ENCODE data around the gene EHD2.
"Not testable (repeated sequence)": the region's sequence is repeated elsewhere in the genome, so short reads cannot be mapped to it uniquely, and the experiment has no call there.

EHD2 gene

DNA sequence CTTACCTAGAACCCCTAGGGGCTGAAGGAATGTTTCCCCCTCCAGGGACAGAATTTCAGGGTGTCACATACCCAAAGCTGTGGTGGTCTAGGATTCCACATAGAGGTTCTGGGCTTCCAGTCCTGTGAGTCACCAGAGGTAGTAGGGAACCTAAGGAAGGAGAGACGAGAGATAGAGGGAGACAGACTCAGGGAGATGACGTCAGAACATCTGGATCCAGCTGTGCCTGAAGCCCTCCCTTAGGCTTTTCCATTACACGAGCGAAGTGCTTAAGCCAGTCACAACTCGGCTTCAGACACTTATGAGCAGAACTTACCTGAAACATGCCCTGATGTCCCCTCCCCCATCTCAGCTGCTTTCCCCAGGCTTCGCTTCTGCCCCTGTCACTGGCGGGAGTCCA lies 53.4 kb downstream of the EHD2 start:
- Histone ChIP-seq H3K79me2 (ENCODE audit: insufficient read depth, low read length) (no peaks in the 10 kb centered on the region), H3K36me3 (ENCODE audit: insufficient read depth, low read length) (no peaks in the 10 kb centered on the region), H3K4me1 (ENCODE audit: insufficient read depth, low read length) (no peaks in the 10 kb centered on the region), H2AFZ (ENCODE audit: low read depth, low read length) (no peak overlapping the region), H4K20me1 (ENCODE audit: insufficient read depth, low read length) (no peaks in the 10 kb centered on the region; the same call in 1 of the 2 replicates), H3K4me3 (ENCODE audit: low read depth in 1 of 2, low read length in 2 of 2) (no peak overlapping the region), H3K27ac (ENCODE audit: low read length) (no peak overlapping the region), H3K4me2 (ENCODE audit: insufficient read depth, low read length) (no peak overlapping the region), H3K27me3 (ENCODE audit: insufficient read depth, low read length, poor library complexity) (peaks cover 4% of the 10 kb centered on the region), H3K9me3 (ENCODE audit: insufficient read depth, low read length, severe bottlenecking) (no peaks in the 10 kb centered on the region), H3K9ac (ENCODE audit: low read depth, low read length) (no peak overlapping the region)
- DNase-seq (no peak), ATAC-seq (ENCODE audit: insufficient read depth, low read depth) (no peak)
- TF ChIP-seq, protein P1, sequence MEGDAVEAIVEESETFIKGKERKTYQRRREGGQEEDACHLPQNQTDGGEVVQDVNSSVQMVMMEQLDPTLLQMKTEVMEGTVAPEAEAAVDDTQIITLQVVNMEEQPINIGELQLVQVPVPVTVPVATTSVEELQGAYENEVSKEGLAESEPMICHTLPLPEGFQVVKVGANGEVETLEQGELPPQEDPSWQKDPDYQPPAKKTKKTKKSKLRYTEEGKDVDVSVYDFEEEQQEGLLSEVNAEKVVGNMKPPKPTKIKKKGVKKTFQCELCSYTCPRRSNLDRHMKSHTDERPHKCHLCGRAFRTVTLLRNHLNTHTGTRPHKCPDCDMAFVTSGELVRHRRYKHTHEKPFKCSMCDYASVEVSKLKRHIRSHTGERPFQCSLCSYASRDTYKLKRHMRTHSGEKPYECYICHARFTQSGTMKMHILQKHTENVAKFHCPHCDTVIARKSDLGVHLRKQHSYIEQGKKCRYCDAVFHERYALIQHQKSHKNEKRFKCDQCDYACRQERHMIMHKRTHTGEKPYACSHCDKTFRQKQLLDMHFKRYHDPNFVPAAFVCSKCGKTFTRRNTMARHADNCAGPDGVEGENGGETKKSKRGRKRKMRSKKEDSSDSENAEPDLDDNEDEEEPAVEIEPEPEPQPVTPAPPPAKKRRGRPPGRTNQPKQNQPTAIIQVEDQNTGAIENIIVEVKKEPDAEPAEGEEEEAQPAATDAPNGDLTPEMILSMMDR (IDR thresholded peaks at IDR 0.05; ENCODE audit: borderline replicate concordance, extremely low read depth, low read length, poor library complexity, severe bottlenecking), result no peak
- TF ChIP-seq EZH2 (IDR thresholded peaks at IDR 0.05; ENCODE audit: borderline replicate concordance, low read depth, low read length, severe bottlenecking), result no peak

DNA sequence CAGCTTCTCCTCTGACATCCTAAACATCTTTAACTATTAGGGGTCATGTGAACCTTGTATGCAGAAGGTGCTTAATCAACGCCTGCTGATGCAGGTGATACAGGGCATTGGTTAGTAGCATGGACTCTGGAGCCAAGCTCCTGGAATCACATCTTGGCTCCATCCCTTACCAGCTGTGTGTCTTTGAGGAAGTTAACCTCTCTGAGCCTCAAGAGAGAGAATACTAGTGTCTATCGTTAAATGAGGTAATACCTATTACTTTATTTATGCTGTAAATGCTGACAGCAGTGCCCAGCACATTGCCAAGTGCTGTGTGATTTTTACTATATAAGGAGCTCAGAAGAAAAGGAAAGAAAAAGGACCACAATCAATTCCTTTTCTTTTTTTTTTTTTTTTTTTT lies 54.1 kb downstream of the EHD2 start:
- ATAC-seq (ENCODE audit: insufficient read depth, low read depth), result no peak
- Histone ChIP-seq H3K4me3 (ENCODE audit: low read depth in 1 of 2, low read length in 2 of 2) (no peak overlapping the region), H3K27ac (ENCODE audit: low read length) (no peak overlapping the region), H3K9me3 (ENCODE audit: insufficient read depth, low read length, severe bottlenecking) (no peaks in the 10 kb centered on the region), H3K79me2 (ENCODE audit: insufficient read depth, low read length) (no peaks in the 10 kb centered on the region), H3K36me3 (ENCODE audit: insufficient read depth, low read length) (no peaks in the 10 kb centered on the region), H2AFZ (ENCODE audit: low read depth, low read length) (no peak overlapping the region), H3K4me2 (ENCODE audit: insufficient read depth, low read length) (no peak overlapping the region), H3K9ac (ENCODE audit: low read depth, low read length) (no peak overlapping the region), H3K4me1 (ENCODE audit: insufficient read depth, low read length) (no peaks in the 10 kb centered on the region), H4K20me1 (ENCODE audit: insufficient read depth, low read length) (no peaks in the 10 kb centered on the region; the same call in 1 of the 2 replicates), H3K27me3 (ENCODE audit: insufficient read depth, low read length, poor library complexity) (peaks cover 4% of the 10 kb centered on the region)
- no peak for DNase-seq
- TF ChIP-seq, protein P1 (IDR thresholded peaks at IDR 0.05; ENCODE audit: borderline replicate concordance, extremely low read depth, low read length, poor library complexity, severe bottlenecking), result no peak
- no peak for TF ChIP-seq EZH2 (IDR thresholded peaks at IDR 0.05; ENCODE audit: borderline replicate concordance, low read depth, low read length, severe bottlenecking)

DNA sequence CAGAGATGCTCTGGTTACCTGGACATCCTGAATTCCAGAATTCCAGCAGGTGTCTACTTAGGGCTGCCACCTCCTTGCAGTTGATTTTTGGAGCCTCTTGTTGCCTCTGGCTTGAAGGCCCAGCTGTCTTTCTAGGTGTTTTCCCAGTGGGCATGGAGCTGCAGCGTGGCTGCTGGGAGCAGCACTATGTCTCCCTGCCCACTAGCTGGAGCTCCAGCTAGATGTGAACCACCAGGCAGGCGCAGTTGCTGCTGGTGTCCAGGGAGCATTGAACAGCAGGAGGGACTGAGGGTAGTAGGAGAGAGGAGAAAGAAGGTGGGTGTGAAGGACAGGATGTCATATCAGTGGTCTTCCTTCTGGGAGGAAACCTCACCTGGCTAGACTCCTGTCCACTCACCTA lies 55.4 kb downstream of the EHD2 start:
- H3K4me2 ChIP-seq (ENCODE audit: insufficient read depth, low read length), result no peak overlapping the region
- TF ChIP-seq, protein P1 (IDR thresholded peaks at IDR 0.05; ENCODE audit: borderline replicate concordance, extremely low read depth, low read length, poor library complexity, severe bottlenecking), result no peak
- TF ChIP-seq EZH2 (IDR thresholded peaks at IDR 0.05; ENCODE audit: borderline replicate concordance, low read depth, low read length, severe bottlenecking), result no peak
- no peaks in the 10 kb centered on the region; the same call in 1 of the 2 replicates for H4K20me1 ChIP-seq (ENCODE audit: insufficient read depth, low read length)
- no peaks in the 10 kb centered on the region for H3K4me1 ChIP-seq (ENCODE audit: insufficient read depth, low read length)
- ATAC-seq (ENCODE audit: insufficient read depth, low read depth) (no peak), DNase-seq (no peak)
- no peak overlapping the region for H3K9ac ChIP-seq (ENCODE audit: low read depth, low read length)
- peaks cover 4% of the 10 kb centered on the region for H3K27me3 ChIP-seq (ENCODE audit: insufficient read depth, low read length, poor library complexity)
- H3K9me3 ChIP-seq (ENCODE audit: insufficient read depth, low read length, severe bottlenecking), result no peaks in the 10 kb centered on the region
- H2AFZ ChIP-seq (ENCODE audit: low read depth, low read length), result no peak overlapping the region
- no peak overlapping the region for H3K27ac ChIP-seq (ENCODE audit: low read length)
- no peaks in the 10 kb centered on the region for H3K36me3 ChIP-seq (ENCODE audit: insufficient read depth, low read length)
- no peak overlapping the region for H3K4me3 ChIP-seq (ENCODE audit: low read depth in 1 of 2, low read length in 2 of 2)
- H3K79me2 ChIP-seq (ENCODE audit: insufficient read depth, low read length), result no peaks in the 10 kb centered on the region

DNA sequence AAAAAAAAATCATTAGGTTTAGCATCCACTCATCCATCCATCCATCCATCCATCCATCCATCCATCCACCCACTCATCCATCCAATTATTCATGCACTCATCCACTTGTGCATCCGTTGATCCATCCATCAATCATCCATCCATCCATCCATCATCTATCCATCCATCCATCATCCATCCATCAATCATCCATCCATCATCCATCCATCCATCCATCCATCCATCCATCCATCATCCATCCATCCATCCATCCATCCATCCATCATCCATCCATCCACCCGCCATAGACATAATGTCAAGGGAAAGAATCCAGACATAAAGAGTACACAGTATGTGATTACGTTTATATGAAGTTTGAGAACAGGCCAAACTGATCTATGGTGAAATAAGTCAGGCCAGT lies 56.3 kb downstream of the EHD2 start:
- no peaks in the 10 kb centered on the region for H3K79me2 ChIP-seq (ENCODE audit: insufficient read depth, low read length)
- H3K4me1 ChIP-seq (ENCODE audit: insufficient read depth, low read length), result no peaks in the 10 kb centered on the region
- DNase-seq, result no peak
- H3K36me3 ChIP-seq (ENCODE audit: insufficient read depth, low read length), result no peaks in the 10 kb centered on the region
- TF ChIP-seq, protein P1 (IDR thresholded peaks at IDR 0.05; ENCODE audit: borderline replicate concordance, extremely low read depth, low read length, poor library complexity, severe bottlenecking), result no peak
- TF ChIP-seq EZH2 (IDR thresholded peaks at IDR 0.05; ENCODE audit: borderline replicate concordance, low read depth, low read length, severe bottlenecking), result no peak
- peaks cover 4% of the 10 kb centered on the region for H3K27me3 ChIP-seq (ENCODE audit: insufficient read depth, low read length, poor library complexity)
- H3K4me3 ChIP-seq (ENCODE audit: low read depth in 1 of 2, low read length in 2 of 2), result no peak overlapping the region
- H3K4me2 ChIP-seq (ENCODE audit: insufficient read depth, low read length), result no peak overlapping the region
- ATAC-seq (ENCODE audit: insufficient read depth, low read depth), result no peak
- H3K9me3 ChIP-seq (ENCODE audit: insufficient read depth, low read length, severe bottlenecking), result no peaks in the 10 kb centered on the region
- no peak overlapping the region for H3K27ac ChIP-seq (ENCODE audit: low read length)
- no peak overlapping the region for H2AFZ ChIP-seq (ENCODE audit: low read depth, low read length)
- H4K20me1 ChIP-seq (ENCODE audit: insufficient read depth, low read length), result no peaks in the 10 kb centered on the region; the same call in 1 of the 2 replicates
- no peak overlapping the region for H3K9ac ChIP-seq (ENCODE audit: low read depth, low read length)

DNA sequence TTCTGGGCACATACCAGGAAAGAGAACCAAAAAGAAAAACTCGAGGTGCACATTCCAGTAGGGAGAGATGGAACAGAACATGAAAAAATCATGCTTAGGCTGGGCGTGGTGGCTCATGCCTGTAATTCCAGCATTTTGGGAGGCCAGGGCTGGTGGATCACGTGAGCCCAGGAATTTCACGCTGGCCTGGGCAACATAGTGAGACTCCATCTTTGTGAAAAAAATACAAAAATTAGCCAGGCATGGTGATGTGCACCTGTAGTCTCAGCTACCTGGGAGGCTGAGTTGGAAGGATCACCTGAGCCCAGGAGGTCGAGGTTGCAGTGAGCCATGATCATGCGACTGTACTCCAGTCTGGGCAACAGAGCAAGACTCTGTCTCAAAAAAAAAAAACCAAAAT lies 58.1 kb downstream of the EHD2 start:
- not testable (repeated sequence) for H3K9me3 ChIP-seq (ENCODE audit: insufficient read depth, low read length, severe bottlenecking); H3K27me3 ChIP-seq (ENCODE audit: insufficient read depth, low read length, poor library complexity); H2AFZ ChIP-seq (ENCODE audit: low read depth, low read length); H3K4me1 ChIP-seq (ENCODE audit: insufficient read depth, low read length); H3K27ac ChIP-seq (ENCODE audit: low read length); DNase-seq; H3K9ac ChIP-seq (ENCODE audit: low read depth, low read length); H4K20me1 ChIP-seq (ENCODE audit: insufficient read depth, low read length); H3K79me2 ChIP-seq (ENCODE audit: insufficient read depth, low read length); H3K4me2 ChIP-seq (ENCODE audit: insufficient read depth, low read length); ATAC-seq (ENCODE audit: insufficient read depth, low read depth); H3K36me3 ChIP-seq (ENCODE audit: insufficient read depth, low read length); H3K4me3 ChIP-seq (ENCODE audit: low read depth in 1 of 2, low read length in 2 of 2)

All from DND-41 (cell line).